T47D (cell line): ENCODE data around the gene KIF16B.
"Not testable (repeated sequence)": the region's sequence is repeated elsewhere in the genome, so short reads cannot be mapped to it uniquely, and the experiment has no call there.

Experiments used
- DNase-seq, 2 experiments: peaks; one replicate each; pipeline versions ENCODE4 v3.0.0 to v3.0.0-alpha.2; 2011 to 2012; ENCODE audit warnings: low read depth in 1 of 2, low spot score in 1 of 2
- JUND ChIP-seq: IDR thresholded peaks from 2 replicates; pipeline ENCODE4 v1.6.1; 2012; ENCODE audit warnings: low read depth
- in situ Hi-C: cut with HindIII; loops from 2 replicates; pipeline ENCODE4 v1.10.0; 2016; ENCODE audit warnings: low sequenced_read_pairs, low pct_unique_long_range_greater_than_20kb

The KIF16B gene

DNA sequence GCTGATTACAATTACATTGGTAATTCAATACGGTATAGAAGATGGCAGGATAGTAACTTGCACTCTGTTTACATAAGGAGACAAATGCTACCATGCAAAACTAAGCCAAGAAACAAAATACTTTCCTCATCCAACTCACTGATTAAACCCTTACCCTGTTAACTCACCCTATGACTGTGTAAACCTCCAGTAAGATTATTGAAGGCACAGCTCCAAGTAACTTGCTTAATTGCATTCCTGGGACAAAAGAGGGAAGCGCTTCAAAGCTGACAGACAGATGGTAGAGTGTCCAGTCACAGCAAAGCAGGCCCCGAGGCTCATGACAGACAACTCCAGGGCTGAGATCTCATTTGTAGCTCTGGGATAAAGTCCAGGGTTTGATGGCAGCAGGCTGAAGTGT lies 6.9 kb upstream of the KIF16B start:
- no peak for TF ChIP-seq JUND
- DNase-seq: peak in 1 of 2 experiments; percentile 56
- in situ Hi-C loops: no loop called here

DNA sequence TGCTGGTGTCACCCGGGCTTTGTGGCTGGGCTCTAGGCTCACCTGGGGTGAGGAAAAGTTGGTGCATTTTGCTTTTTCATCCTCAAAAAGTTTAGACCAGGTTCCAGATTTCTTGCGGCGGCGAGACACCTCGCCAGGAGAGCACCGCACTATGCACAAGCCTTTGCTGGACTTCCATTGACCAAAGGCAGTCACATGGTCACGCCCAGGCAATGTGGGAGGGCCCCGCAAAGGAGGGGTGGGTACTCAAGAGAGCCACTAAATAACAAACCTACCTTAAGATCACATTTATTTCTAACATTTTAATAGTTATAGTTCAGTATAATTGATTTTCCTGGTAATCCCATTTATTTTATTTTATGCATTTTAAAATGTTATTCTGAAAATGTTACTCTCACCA lies 3.0 kb upstream of the KIF16B start:
- in situ Hi-C loops: no loop called here
- no peak for TF ChIP-seq JUND
- peak; percentile 16 to 52 for DNase-seq

DNA sequence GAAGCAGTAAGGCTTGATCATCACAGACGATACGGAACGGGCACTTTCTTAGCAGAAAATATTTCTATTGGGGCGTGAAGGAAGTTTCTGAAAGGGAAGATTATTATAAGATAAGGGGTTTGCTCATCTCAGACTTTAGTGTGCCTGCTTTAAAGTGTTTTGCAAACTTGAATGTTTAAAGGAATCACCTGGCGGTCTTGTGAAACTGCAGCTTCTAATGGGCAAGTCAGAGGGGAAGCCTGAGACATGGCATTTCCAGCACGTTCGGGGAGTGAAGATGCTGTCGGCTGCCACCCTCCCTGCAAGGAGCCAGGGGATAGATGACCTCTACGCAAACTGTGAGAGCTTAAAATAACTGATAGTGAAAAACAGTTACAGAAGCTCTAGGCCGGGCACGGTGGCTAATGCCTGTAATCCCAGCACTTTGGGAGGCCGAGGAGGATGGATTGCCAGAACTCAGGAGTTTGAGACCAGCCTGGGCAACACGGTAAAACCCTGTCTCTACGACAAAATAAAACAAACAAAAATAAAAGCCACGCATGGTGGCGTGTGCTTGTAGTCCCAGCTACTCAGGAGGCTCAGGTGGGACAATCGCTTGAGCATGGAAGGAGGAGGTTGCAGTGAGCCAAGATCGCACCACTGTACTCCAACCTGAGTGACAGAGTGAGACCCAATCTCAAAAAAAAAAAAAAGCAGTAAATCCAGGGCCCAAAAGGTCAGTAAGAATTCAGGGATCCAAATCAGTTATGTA lies 2.3 kb upstream of the KIF16B start:
- in situ Hi-C loops: no loop called here
- TF ChIP-seq JUND: no peak
- peak; percentile 22 to 26 for DNase-seq

DNA sequence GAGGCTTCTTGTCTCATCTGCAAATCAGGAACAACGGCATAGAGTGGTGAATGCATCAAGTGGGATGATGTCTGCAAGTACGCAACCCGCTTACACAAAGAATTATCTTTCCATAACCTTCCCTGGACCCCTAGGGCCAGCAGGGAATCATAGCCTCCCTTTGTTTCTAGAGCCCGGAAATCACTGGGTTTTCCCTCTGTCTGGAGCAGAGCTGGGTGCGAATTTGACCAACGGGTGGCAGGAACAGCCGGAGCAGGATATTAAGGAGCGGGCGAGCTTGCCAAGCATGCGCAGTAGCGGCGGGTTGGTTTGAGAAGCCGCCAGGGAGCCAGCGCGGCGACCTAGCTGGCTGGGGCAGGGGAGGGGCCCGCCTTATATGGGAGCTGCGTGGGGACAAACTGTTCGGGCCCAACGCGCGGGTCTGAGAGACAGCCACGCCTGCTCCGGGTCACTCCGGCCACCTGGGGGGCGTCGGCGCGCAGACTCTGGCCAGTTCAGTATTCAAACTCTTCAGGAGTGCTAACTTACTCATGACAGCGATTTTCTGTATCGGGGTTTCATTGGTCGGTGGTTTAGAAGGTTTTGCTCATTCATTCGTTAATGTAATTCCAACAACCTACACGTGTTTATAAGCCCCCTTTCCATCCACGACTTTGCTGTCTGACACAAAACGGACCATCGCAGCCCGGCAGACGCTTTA lies 1.6 kb upstream of the KIF16B start:
- DNase-seq: peak; percentile 90 to 93
- in situ Hi-C loops: no loop called here
- TF ChIP-seq JUND: no peak

DNA sequence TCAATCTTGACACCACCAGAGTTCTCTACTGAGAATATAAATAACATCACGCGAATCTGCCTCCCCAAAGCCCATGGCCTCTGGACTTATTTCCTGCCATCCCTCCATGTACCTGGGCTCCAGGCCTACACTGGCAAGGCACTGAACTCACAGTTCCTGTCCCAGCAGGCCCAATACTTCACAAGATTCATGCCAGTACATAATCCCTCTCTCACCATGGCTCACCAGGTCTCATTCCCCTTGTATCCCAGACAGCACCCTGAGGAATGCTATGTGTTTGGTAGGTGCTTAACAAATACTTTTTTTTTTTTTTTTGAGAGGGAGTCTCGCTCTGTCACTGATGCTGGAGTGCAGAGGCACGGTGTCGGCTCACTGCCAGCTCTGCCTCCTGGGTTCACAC lies 1.9 kb downstream of the KIF16B start:
- no peak for TF ChIP-seq JUND
- DNase-seq: no peak
- in situ Hi-C loops: no loop called here

DNA sequence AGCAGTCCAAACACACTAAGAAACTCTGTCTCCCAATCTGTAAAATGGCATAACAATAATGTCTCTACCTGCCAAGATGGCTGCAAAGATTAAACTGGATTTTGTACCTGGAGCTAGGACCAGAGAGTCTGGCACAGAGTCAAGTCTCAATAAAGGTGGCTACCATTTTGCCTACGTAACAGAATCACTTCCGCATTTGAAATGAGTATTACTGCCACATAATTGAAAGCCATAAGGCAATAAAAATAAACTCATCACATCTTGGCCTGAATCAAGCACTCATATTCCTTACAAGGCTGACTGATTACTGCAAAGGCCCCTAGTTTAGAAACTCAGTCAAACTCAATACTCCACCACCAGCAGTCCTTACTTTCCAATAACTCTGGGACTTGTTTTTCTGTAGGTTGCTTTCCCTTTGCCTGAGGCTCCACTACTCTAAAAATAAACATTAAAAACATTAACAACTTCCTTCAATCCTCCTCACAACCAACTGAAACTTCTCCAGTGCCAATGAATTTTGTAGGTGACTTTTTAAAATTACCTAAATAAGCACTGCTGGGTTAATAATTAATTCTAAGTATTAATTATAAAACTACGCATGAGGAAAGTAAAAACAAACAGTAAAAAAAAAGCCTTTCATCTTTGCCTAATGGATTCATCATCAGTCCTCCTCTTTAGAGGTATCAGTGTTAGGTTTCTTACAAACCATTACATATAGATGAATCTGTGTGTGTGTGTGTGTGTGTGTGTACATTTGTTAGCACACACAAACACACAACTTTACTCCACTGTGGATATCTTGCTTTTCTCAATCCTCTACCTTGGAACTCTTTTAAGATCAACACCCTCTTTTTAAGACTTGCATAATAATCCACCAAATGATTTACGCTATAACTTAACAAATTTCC lies 3.7 kb downstream of the KIF16B start:
- TF ChIP-seq JUND: no peak
- in situ Hi-C loops: no loop called here
- peak in 1 of 2 experiments; percentile 46 for DNase-seq

DNA sequence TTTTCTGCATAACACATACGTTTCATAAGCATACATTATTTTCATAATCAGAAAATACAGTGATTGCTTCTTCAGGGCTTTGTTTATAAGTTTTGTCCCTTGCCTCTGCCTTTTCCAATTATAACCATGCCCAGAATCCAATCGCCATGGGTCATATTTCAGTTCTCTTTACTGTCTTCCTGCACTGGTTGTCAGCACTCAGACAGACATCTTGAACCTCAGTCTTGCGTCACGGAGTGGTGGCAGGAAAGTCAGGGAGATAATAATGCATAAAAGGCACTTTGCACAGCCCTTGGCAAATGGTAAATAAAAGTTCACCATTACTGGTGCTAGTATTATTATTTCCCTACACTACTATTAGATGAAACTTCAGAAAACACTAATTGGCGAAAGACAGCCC lies 7.2 kb downstream of the KIF16B start:
- no peak for TF ChIP-seq JUND
- no peak for DNase-seq
- in situ Hi-C loops: no loop called here

DNA sequence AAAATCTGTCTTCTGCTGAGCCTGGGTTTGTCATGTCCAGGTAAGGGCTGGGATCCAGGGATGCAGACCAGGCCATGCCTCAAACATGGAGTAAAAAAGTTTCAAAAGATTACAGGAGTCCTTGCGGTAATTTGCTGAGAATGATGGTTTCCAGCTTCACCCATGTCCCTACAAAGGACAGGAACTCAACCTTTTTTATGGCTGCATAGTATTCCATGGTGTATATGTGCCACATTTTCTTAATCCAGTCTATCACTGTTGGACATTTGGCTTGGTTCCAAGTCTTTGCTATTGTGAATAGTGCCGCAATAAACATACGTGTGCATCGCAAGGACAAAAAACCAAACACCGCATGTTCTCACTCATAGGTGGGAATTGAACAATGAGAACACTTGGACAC lies 9.2 kb downstream of the KIF16B start:
- DNase-seq, in situ Hi-C loops: not testable (repeated sequence)

DNA sequence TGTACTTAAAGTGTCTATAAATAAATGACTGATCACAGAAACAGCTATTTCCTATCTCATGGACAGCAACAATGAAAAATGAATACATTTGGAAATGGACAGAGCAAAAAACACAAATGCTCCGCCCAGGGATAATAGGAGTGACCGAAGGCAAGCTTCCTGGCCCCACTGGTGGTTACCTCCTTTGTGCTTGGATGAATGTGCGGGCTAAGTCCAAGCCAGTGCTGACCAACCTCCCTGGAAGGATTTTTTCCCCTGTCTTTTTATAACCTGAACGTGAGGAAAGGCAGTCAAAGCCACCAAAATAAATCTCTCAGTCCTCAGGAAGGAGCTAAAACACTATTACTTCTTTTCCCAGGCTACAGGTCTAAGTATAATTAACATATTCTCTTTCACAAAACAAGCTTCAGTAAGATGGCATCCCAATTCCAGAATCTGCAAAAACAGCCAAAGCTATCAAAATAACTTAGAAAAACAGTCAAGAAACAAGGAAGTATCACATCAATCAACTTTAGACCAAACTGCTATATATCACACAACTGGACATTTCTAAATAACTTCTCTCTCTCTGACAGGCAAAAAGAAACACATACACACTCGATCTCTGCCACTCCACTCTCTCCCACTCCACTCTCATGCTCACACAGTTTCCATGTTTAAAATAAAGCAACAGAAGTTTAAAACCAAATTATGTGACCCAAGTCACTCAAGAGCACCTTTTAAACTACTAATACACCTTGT lies 10.0 kb downstream of the KIF16B start:
- no peak for DNase-seq
- TF ChIP-seq JUND: no peak
- in situ Hi-C loops: no loop called here

DNA sequence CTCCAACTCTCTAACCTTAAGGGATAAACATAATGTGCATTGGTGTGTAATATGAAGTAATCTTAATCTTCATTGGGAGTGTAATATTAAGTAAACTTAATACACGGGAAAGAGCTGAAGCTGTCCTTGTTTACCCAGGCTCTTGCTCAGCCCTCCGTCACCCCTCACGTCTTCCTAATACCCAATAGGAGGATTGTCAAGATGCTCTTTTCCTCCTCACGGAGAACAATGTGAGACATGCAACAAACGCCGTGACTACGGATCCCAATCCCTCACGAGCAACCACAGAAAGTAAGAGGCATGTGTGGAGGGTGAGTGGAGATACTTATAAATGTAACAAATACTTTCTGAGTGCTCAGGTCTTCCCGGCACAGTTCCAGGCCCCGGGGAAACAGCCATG lies 11.0 kb downstream of the KIF16B start:
- no peak for DNase-seq
- no peak for TF ChIP-seq JUND
- in situ Hi-C loops: no loop called here

DNA sequence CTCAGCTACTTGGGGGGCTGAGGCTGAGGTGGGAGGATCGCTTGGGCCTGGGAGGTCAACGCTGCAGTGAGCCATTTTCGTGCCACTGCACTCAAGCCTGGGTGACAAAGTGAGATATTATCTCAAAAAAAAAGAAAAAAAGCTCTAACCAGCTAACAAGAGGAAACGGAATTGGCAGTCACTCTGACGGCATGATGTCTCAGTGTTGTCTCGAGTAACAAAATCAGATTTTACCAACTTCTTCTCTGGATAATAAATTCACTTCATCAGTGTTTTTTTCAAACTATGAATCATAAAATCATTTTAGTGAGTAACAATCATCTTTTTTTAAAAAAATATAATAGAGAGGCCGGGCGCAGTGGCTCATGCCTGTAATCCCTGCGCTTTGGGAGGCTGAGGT lies 12.6 kb downstream of the KIF16B start:
- TF ChIP-seq JUND: no peak
- DNase-seq: no peak
- in situ Hi-C loops: no loop called here

DNA sequence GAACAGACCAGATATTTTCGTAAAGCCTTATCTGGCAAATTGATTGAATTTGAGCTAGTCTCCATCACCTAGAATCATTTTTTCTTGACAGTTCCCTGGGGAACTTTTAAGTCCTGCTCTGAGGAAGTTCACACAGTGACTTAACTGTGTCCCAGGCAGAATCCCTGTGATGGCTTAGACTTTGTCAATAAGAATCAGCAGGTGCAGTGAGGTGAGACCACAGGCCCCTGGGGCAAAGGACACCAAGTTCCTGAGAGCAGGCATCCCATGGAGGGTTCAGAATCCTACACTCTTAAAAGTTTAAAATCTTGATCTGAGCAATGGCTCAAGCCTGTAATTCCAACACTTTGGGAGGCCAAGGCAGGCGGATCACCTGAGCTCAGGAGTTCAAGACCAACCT lies 13.0 kb downstream of the KIF16B start:
- DNase-seq: peak in 1 of 2 experiments; percentile 72
- in situ Hi-C loops: no loop called here
- TF ChIP-seq JUND: no peak
